Adrenal gland (tissue), 5 donors: ENCODE measurements around the gene BACE2.

Experiments used
- CTCF ChIP-seq, 6 experiments: fragments of 450-650 bp in 4 of 6; fragments of 200-600 bp in 2 of 6; sonication (generic) in 1 of 6; IDR thresholded peaks; 1 replicate in 5 of 6; 2 replicates in 1 of 6; pipeline versions ENCODE4 v1.5.1 to v1.8.0; 2016 to 2021; ENCODE audit warnings: antibody characterized with exemption in 6 of 6, mild to moderate bottlenecking in 2 of 6, moderate library complexity in 1 of 6
- POLR2A ChIP-seq, 2 donors: fragments of 450-650 bp; IDR thresholded peaks; one replicate each; pipeline ENCODE4 v1.6.1; 2017; ENCODE audit warnings: antibody characterized with exemption in 2 of 2, mild to moderate bottlenecking in 2 of 2, moderate library complexity in 1 of 2
- donor health status: DM: no; HTN: no; CAD: no.

- TF ChIP-seq CTCF (IDR thresholded peaks at IDR 0.05) (no peak), POLR2A (IDR thresholded peaks at IDR 0.05) (no peak)
Observed at GRCh38 chr21:41219498-41220207, 51.7 kb downstream of the BACE2 start.
